HepG2 (cell line): ENCODE results near the gene FBLL1. TPM values are rescaled to one million over a fixed set of nuclear protein-coding genes. Genes with fewer than 3 reads are reported as not detected.

ENCODE experiments used
- BRD4 ChIP-seq: sonication (generic); formaldehyde crosslinking; IDR thresholded peaks from 2 replicates; pipeline ENCODE4 v1.4.0; 2020; ENCODE audit warnings: missing genetic modification reagents
- CERS6 ChIP-seq: sonication (generic); formaldehyde crosslinking; IDR thresholded peaks from 2 replicates; pipeline ENCODE4 v1.5.0; 2020; ENCODE audit warnings: missing genetic modification reagents
- E2F1 ChIP-seq: sonication (generic); formaldehyde crosslinking; IDR thresholded peaks from 2 replicates; pipeline ENCODE4 v1.5.0; 2020; ENCODE audit warnings: missing genetic modification reagents
- EHMT2 ChIP-seq: fragments of 200-600 bp; sonication (generic); IDR thresholded peaks from 2 replicates; pipeline ENCODE4 v1.7.0; 2017; ENCODE audit warnings: antibody characterized with exemption, low read depth, low read length, borderline replicate concordance
- ETV6 ChIP-seq: sonication (generic); formaldehyde crosslinking; conservative IDR thresholded peaks from 2 replicates; pipeline ENCODE4 v1.4.0; 2020; ENCODE audit warnings: missing genetic modification reagents
- FOSL2 ChIP-seq: sonication (generic); formaldehyde crosslinking; IDR thresholded peaks from 2 replicates; pipeline ENCODE4 v1.4.0; 2020; ENCODE audit warnings: missing genetic modification reagents
- FOXO4 ChIP-seq: sonication (generic); formaldehyde crosslinking; conservative IDR thresholded peaks from 2 replicates; pipeline ENCODE4 v1.8.1; 2023; ENCODE audit warnings: missing genetic modification reagents
- HMG20A ChIP-seq: IDR thresholded peaks from 2 replicates; pipeline ENCODE4 v1.6.1; 2016; ENCODE audit warnings: borderline replicate concordance
- JUN ChIP-seq: sonication (generic); formaldehyde crosslinking; IDR thresholded peaks from 2 replicates; pipeline ENCODE4 v1.4.0; 2020; ENCODE audit warnings: mild to moderate bottlenecking, missing genetic modification reagents
- MLX ChIP-seq: IDR thresholded peaks from 2 replicates; pipeline ENCODE4 v1.6.1; 2016
- MYPOP ChIP-seq: sonication (generic); formaldehyde crosslinking; IDR thresholded peaks from 2 replicates; pipeline ENCODE4 v1.8.1; 2023; ENCODE audit warnings: mild to moderate bottlenecking, moderate library complexity, missing genetic modification reagents
- POLR2AphosphoS5 ChIP-seq: IDR thresholded peaks from 2 replicates; pipeline ENCODE4 v1.6.1; 2012; ENCODE audit warnings: low read depth, low read length
- PPARG ChIP-seq: conservative IDR thresholded peaks from 2 replicates; pipeline ENCODE4 v1.6.1; 2016; ENCODE audit warnings: missing biosample characterization, missing genetic modification reagents
- STAT6 ChIP-seq: sonication (generic); formaldehyde crosslinking; IDR thresholded peaks from 2 replicates; pipeline ENCODE4 v1.4.0; 2020; ENCODE audit warnings: missing genetic modification reagents, mild to moderate bottlenecking, borderline replicate concordance
- ZNF10 ChIP-seq: sonication (generic); formaldehyde crosslinking; IDR thresholded peaks from 2 replicates; pipeline ENCODE4 v1.4.0; 2020; ENCODE audit warnings: mild to moderate bottlenecking, low read depth, missing genetic modification reagents, borderline replicate concordance
- ZNF121 ChIP-seq: sonication (generic); formaldehyde crosslinking; IDR thresholded peaks from 2 replicates; pipeline ENCODE4 v1.5.0; 2020; ENCODE audit warnings: mild to moderate bottlenecking, missing genetic modification reagents
- ZNF20 ChIP-seq: sonication (generic); formaldehyde crosslinking; IDR thresholded peaks from 2 replicates; pipeline ENCODE4 v1.4.0; 2020; ENCODE audit warnings: mild to moderate bottlenecking, moderate library complexity, missing genetic modification reagents
- ZNF557 ChIP-seq: sonication (generic); formaldehyde crosslinking; IDR thresholded peaks from 2 replicates; pipeline ENCODE4 v1.4.0; 2020; ENCODE audit warnings: missing genetic modification reagents
- ZNF710 ChIP-seq: sonication (generic); formaldehyde crosslinking; IDR thresholded peaks from 2 replicates; pipeline ENCODE4 v1.5.0; 2020; ENCODE audit warnings: mild to moderate bottlenecking, missing genetic modification reagents, borderline replicate concordance
- polyA plus RNA-seq, 8 experiments: library from polyadenylated mRNA; depleted of rRNA in 3 of 8; stranded (reverse) in 7 of 8; unstranded in 1 of 8; fragments of >200 nt; fragmentation: Illumina TruSeq in 4 of 8; extraction: Trizol in 4 of 8; gene quantifications; 2 replicates each; pipeline versions ENCODE4 v1.2.1 to v1.2.3, GENCODE V29; 2011 to 2016; ENCODE audit warnings: low read depth in 4 of 8, missing spikeins in 1 of 8, mixed read lengths in 1 of 8; ENCODE audit not compliant: insufficient read depth in 1 of 8
- total RNA-seq, 5 experiments: library from RNA; depleted of rRNA; stranded (reverse); fragments of >200 nt; fragmentation: Illumina TruSeq; extraction: Trizol; gene quantifications; 2 replicates each; pipeline ENCODE4 v1.2.3, GENCODE V29; 2016; ENCODE audit warnings: low read depth in 1 of 5

Gene FBLL1
- total and polyA plus RNA-seq, 2 of the 13 experiments (the other 11 are each of a cell fraction or from before 2014, with no cell fraction given): 0.17 to 0.18 TPM

GRCh38 chr5:168579488-168580226 is 50.6 kb downstream of the FBLL1 start (continued):
- TF ChIP-seq MYPOP (CRISPR knock-in tag) (no peak; the same call in 1 of the 2 replicates), ETV6 (CRISPR knock-in tag) (no peak), ZNF557 (CRISPR knock-in tag) (no peak), MLX (CRISPR knock-in tag) (0 out of 2 replicates have a peak, but pooled peaks have one; percentile 27), FOXO4 (CRISPR knock-in tag) (no peak), ZNF20 (CRISPR knock-in tag) (no peak), EHMT2 (no peak; the same call in 1 of the 2 replicates), ZNF121 (CRISPR knock-in tag) (peak; percentile 10; the same call in 1 of the 2 replicates), FOSL2 (peak; percentile 79), HMG20A (CRISPR knock-in tag) (no peak), BRD4 (peak; percentile 86), CERS6 (CRISPR knock-in tag) (no peak), ZNF710 (CRISPR knock-in tag) (no peak; the same call in 1 of the 2 replicates), ZNF10 (CRISPR knock-in tag) (no peak), E2F1 (CRISPR knock-in tag) (peak; percentile 79), JUN (CRISPR knock-in tag) (0 out of 2 replicates have a peak, but pooled peaks have one; percentile 37), STAT6 (CRISPR knock-in tag) (no peak), POLR2AphosphoS5 (peak; percentile 98), PPARG (CRISPR knock-in tag) (peak; percentile 50; the same call in 1 of the 2 replicates)
